ENCODE results near the gene MGP.

MGP gene

GRCh38 chr12:14885718-14886221 is at the start of gene MGP:
Gene MGP, minus strand, starts transcription at chr12:14885854. Its CDS starts 63 bp downstream, at chr12:14885791.
- DNase-seq, result peak; percentile 44

- no peak for DNase-seq
Measured at GRCh38 chr12:14935031-14935430, 49.4 kb upstream of the MGP start.

DNA sequence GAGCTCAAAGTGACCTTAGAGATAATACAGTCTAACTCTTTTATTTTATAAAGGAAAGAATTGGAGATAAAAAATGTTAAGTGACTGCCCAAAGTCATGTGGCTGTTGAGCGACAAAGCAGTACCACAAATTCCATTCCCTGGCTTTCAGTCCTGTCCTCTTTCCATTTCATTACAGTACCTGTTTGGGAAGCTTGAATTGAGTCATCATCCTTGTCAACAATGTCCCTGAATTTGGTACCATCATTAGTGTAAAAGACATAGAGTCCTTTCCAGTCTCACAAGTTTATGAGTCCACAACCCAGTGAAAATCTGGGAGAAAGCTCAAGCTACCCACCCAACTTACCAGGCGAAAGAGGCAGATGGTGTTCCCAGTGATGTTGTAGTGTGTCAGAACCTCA is 48.9 kb upstream of the MGP start:
- no peak for DNase-seq

DNA sequence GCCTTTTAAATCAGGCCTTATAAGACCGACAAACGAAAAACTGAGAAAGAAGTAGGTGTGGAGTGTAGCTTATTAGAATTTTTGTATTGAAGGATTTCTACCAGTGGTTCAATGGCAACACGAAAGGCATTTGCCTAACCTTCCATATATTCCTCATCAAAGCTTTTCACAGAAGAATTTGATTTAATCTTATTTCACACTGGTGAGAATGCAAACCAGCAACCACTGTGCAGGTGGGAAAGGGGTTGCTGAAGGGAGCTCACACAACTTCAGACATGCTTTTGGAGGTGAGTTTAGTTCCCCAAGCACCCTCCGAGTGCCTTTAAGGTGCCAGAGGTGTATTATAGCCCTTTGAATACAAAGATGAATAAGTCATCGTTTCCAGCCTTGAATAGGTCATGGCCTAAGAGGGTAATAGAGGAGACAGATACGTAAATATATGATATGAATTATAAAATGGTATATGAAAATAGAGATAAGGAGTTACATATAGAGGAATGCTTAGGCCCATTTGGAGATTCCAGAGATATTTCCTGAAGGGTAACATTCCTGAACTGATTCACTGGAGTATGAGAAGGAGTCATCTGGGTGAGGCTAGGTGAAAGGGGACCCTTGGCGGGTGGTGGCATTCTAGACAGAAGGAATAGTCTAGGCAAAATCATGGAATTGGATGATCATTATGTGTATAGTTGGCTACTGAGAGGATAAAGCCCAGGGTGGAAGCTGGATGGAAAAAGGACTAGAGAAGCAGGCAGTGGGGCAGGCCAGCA is 46.3 kb upstream of the MGP start:
- DNase-seq, result no peak

- no peak for DNase-seq
Measured at GRCh38 chr12:14931359-14931758, 45.7 kb upstream of the MGP start.

- DNase-seq, result no peak
Measured at GRCh38 chr12:14930299-14930698, 44.6 kb upstream of the MGP start.

DNA sequence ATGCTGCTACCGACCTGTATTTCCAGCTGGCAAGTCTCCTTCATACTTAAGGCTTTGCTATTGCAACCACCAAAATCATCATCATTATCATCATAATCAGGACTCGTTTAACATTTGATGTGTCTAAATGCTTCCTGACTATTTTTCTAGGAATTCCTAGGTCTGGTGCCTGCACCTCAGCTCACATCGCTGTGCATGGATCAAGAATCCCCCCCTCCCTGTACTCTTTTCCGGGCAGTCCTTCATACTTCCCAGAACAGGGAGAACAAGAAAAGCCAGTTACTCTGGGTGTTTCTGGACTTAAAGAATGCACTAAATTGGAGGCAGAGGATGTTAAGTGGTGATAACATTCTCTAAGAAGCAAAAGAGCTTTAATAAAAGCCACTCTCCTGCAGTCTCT is 43.3 kb upstream of the MGP start:
- no peak for DNase-seq

GRCh38 chr12:14927267-14927666 is 41.6 kb upstream of the MGP start:
- no peak for DNase-seq

- no peak for DNase-seq
Measured at GRCh38 chr12:14924541-14924940, 38.9 kb upstream of the MGP start.

- no peak for DNase-seq
Measured at GRCh38 chr12:14923944-14924343, 38.3 kb upstream of the MGP start.

GRCh38 chr12:14921218-14921617 is 35.6 kb upstream of the MGP start:
- DNase-seq, result no peak

DNA sequence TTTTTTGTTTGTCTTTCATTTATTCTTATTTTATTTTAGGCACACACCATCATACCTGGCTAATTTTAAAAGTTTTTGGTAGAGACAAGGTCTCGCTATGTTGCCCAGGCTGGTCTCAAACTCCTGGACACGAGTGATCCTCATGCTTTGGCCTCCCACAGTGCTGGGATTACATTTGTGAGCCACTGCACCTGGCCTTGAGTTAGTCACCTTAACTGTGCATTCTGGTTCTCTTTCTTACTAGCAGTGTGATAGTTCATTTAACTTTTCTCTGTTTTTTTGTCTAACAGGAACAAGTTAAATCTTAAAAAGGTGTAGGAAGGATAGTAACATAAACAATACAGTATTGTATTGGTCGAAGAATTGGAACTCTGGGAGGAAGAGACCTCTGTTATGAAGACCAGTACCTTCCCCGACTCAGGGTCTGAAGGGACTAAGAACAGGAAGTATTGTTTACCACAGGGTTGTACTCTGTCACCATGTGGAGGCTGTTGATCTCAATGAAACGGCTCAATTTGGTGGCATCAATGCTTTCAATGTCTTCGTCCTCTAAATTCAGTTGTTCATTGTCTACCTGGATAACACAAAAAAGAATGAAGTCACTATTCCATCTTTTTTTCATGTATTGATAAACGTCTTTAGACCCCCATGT is 34.9 kb upstream of the MGP start:
- peak; percentile 64 for DNase-seq

GRCh38 chr12:14919455-14919854 is 33.8 kb upstream of the MGP start:
- no peak for DNase-seq

DNA sequence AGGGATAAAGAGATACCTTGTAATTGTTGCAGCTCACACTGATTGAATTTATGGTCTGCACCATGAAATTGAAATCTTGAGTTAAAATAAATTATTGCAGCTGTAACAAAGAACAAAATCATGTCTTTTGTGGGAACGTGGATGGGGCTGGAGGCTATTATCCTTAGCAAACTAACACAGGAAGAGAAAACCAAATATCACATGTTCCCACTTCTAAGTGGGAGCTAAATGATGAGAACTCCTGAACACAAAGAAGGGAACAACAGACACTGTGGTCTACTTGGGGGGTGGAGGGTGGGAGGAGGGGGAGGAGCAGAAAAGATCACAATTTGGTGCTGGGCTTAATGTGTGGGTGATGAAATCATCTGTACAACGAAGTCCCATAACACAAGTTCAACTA is 30.1 kb upstream of the MGP start:
- DNase-seq, result no peak

- DNase-seq, result no peak
Measured at GRCh38 chr12:14913381-14913781, 27.7 kb upstream of the MGP start.

GRCh38 chr12:14911131-14911530 is 25.5 kb upstream of the MGP start:
- DNase-seq, result no peak

DNA sequence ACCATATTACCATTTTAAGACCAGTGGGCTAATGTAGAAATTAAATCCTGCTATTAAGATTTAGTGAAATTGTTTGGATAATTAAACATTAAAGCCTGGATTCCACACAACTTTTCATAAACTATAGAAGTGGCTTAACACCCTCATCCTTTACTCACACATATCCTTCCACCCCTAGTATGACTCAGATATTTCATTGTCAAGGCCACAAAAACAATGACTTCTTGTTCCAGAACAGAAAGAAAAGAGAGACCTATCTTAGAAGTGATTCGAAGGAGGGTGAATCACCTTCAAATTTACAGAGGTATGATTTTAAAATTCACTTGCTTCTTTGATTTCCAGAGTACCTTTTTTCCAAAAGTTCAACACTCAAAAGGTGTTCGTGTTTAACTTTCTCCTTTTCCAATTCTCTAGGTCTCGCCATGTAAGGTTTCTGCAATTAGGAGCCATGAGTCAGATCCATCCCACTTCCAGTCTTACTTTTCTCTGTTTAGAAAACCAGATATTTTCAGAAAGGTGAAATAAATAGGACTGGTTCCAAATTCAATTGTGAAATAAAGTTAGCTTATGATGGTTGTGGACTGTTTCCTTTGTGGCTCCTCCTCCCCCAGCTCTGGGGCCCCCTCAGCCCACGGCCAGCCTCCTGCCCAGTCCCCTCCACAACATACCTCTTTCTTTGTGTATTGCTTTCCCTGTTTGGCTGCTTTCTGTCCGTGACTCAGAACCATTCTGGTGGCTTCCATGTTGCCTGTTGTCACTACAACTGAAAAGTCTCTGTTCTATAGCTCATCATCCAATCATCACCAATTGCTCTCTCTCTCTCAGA is 24.6 kb upstream of the MGP start:
- no peak for DNase-seq

DNA sequence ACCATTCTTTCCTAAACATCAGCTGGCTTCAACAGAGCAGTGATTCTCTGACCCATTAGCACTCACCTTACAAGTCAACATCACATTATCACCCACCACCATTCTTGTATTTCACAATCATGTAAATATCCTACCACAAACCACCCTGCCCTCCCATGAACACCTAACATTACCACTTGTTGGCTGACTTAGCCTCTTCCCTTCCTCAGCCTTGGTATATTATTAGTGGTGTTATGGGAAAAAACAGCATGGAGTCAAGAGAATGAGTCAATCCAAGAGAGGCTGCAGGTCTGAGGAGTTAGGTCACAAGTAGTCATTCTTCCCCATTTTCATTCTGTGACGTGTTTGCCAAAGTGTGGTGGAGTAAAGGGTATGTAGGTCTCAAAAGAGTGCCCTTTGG is 22.3 kb upstream of the MGP start:
- no peak for DNase-seq

DNA sequence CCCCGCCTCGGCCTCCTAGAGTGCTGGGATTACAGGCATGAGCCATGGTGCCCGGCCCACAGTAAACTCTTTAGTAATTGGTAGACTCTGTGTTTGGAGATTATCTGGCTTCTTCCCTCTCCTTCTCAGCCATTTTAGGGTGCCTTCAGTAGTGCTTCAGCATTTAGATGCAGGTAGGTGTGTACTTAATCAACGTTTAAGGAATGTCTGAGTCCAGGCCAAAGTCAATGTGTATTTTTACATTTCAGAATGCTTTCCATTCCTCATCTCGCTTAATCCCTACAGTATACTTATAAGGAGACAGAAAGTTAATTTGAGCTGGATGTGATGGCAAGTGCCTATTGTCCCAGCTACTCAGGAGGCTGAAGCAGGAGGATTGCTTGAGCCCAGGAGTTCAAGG is 20.5 kb upstream of the MGP start:
- DNase-seq, result no peak

GRCh38 chr12:14905269-14906004 is 19.8 kb upstream of the MGP start:
- no peak for DNase-seq

- no peak for DNase-seq
Measured at GRCh38 chr12:14904854-14905253, 19.2 kb upstream of the MGP start.

GRCh38 chr12:14903386-14904098 is 17.9 kb upstream of the MGP start:
- no peak for DNase-seq
